Activated T-helper 2 cell treated with anti-CD3 and anti-CD28 coated beads, Interferon-gamma antibody, Interleukin-2, Interleukin-4, amounts not matched to agents 10 μg/mL and 5 μg/mL and 100 μg/mL, durations not matched to agents 14 hours and 24 hours and 36 hours (primary cell): Measurements from ENCODE around the gene ZNF440. TPM values are rescaled to one million over a fixed set of nuclear protein-coding genes. Genes with fewer than 3 reads are reported as not detected.
A peak's percentile ranks its signal among the peaks of the same experiment; 100 is the strongest.
"Not testable (repeated sequence)": the region's sequence is repeated elsewhere in the genome, so short reads cannot be mapped to it uniquely, and the experiment has no call there.

Source experiments
- DNase-seq: peaks from one replicate; pipeline ENCODE4 v3.0.0; 2021; ENCODE audit warnings: low spot score
- H3K27ac Mint-ChIP-seq: one replicate; pipeline ENCODE4 v1.8.0; 2021; ENCODE audit warnings: mixed read lengths
- H3K27me3 Mint-ChIP-seq: one replicate; pipeline ENCODE4 v1.8.0; 2021; ENCODE audit warnings: low read depth, mixed read lengths
- H3K36me3 Mint-ChIP-seq: one replicate; pipeline ENCODE4 v1.8.0; 2021; ENCODE audit warnings: low read depth, mixed read lengths
- H3K4me1 Mint-ChIP-seq: one replicate; pipeline ENCODE4 v1.8.0; 2021; ENCODE audit warnings: low read depth, mixed read lengths
- H3K4me3 Mint-ChIP-seq: one replicate; pipeline ENCODE4 v1.8.0; 2021; ENCODE audit warnings: low read depth, mild to moderate bottlenecking, moderate library complexity, mixed read lengths
- H3K9me3 Mint-ChIP-seq: one replicate; pipeline ENCODE4 v1.8.0; 2021; ENCODE audit warnings: mixed read lengths
- intact Hi-C: fragments of 100-400 bp; cut with micrococcal nuclease; formaldehyde crosslinking; loops from one replicate; pipeline ENCODE4 v1.15.1; 2023
- total RNA-seq: library from RNA; stranded (reverse); gene quantifications from 2 replicates; pipeline ENCODE4 v1.2.3, GENCODE V29; 2022

The ZNF440 gene
- total RNA-seq, 1 donor from 2014 or later: 11.0 TPM

GRCh38 chr19:11797491-11797890 lies 16.6 kb upstream of the ZNF440 start:
- Mint-ChIP-seq H3K4me1 (peaks cover 9% of the 10 kb centered on the region), H3K27me3 (peaks cover 4% of the 10 kb centered on the region), H3K4me3 (peak overlapping the region; percentile 59), H3K9me3 (peaks cover 11% of the 10 kb centered on the region), H3K36me3 (no peaks in the 10 kb centered on the region), H3K27ac (no peak overlapping the region)
- intact Hi-C loops: loop anchor here (1.0 kb wide), 2 partner anchors 127 to 344 kb away; no protein-coding TSS in a partner anchor
- peak; percentile 68 for DNase-seq

- peak within 1 kb of the TSS; percentile 62 for H3K27ac Mint-ChIP-seq
- H3K27me3 Mint-ChIP-seq: peaks cover 4% of the 10 kb centered on the region
- peak within 1 kb of the TSS; percentile 85 for H3K4me3 Mint-ChIP-seq
- H3K4me1 Mint-ChIP-seq: peaks cover 9% of the 10 kb centered on the region
- peak; percentile 80 for DNase-seq
- H3K36me3 Mint-ChIP-seq: peaks cover 3% of the 10 kb centered on the region
- H3K9me3 Mint-ChIP-seq: peaks cover 13% of the 10 kb centered on the region
- intact Hi-C loops: loop anchor here (1.0 to 2.0 kb wide), 4 partner anchors 14 to 190 kb away; partner anchors contain the start of genes ZNF439 and ZNF441
These were observed 15.4 kb upstream of the ZNF440 start, which contains the start of gene ZNF491 for GRCh38 chr19:11798391-11799330. Gene ZNF491 (plus strand): TSS chr19:11798523. CDS start chr19:11805954, 7,431 bp downstream.

GRCh38 chr19:11806354-11807098 lies 7.5 kb upstream of the ZNF440 start:
- no peak overlapping the region for H3K27ac Mint-ChIP-seq

GRCh38 chr19:11807099-11807380 lies 7.0 kb upstream of the ZNF440 start:
- H3K36me3 Mint-ChIP-seq: peaks cover 26% of the 10 kb centered on the region
- H3K9me3 Mint-ChIP-seq: peaks cover 55% of the 10 kb centered on the region
- no peak overlapping the region for H3K27ac Mint-ChIP-seq
- no peaks in the 10 kb centered on the region for H3K27me3 Mint-ChIP-seq
- no peak for DNase-seq
- H3K4me1 Mint-ChIP-seq: no peaks in the 10 kb centered on the region
- no peak overlapping the region for H3K4me3 Mint-ChIP-seq
- intact Hi-C loops: no loop called here

More at GRCh38 chr19:11806354-11807098, 7.5 kb upstream of the ZNF440 start:
- intact Hi-C loops: no loop called here
- Mint-ChIP-seq H3K36me3 (peaks cover 26% of the 10 kb centered on the region), H3K4me3 (no peak overlapping the region), H3K4me1 (no peaks in the 10 kb centered on the region), H3K9me3 (peaks cover 55% of the 10 kb centered on the region), H3K27me3 (no peaks in the 10 kb centered on the region)
- DNase-seq: no peak

- intact Hi-C loops: loop anchor here (2.0 to 5.0 kb wide), 3 partner anchors 47 to 329 kb away; partner anchors contain the start of genes ZNF20 and ZNF441
- H3K9me3 Mint-ChIP-seq: peaks cover 38% of the 10 kb centered on the region
These were observed 407 bp upstream of the ZNF440 start for GRCh38 chr19:11813703-11814028.

GRCh38 chr19:11814700-11815035 lies 595 bp downstream of the ZNF440 start:
- no peak overlapping the region for H3K27ac Mint-ChIP-seq
- intact Hi-C loops: loop anchor here (5.0 kb wide), 2 partner anchors 173 to 328 kb away; partner anchors contain the start of gene ZNF20

More at GRCh38 chr19:11813703-11814028, 407 bp upstream of the ZNF440 start:
- H3K36me3 Mint-ChIP-seq: peaks cover 48% of the 10 kb centered on the region
- H3K4me1 Mint-ChIP-seq: peaks cover 14% of the 10 kb centered on the region
- H3K27me3 Mint-ChIP-seq: no peaks in the 10 kb centered on the region
- peak overlapping the region; percentile 71 for H3K27ac Mint-ChIP-seq
- peak; percentile 9 for DNase-seq
- H3K4me3 Mint-ChIP-seq: peak overlapping the region; percentile 88

GRCh38 chr19:11821474-11822109 lies 7.5 kb downstream of the ZNF440 start:
- Mint-ChIP-seq H3K4me3 (no peak overlapping the region), H3K36me3 (peaks cover 79% of the 10 kb centered on the region), H3K9me3 (peaks cover 58% of the 10 kb centered on the region), H3K27me3 (no peaks in the 10 kb centered on the region), H3K4me1 (no peaks in the 10 kb centered on the region), H3K27ac (no peak overlapping the region)
- no peak for DNase-seq
- intact Hi-C loops: no loop called here

More at GRCh38 chr19:11814700-11815035, 595 bp downstream of the ZNF440 start:
- peaks cover 14% of the 10 kb centered on the region for H3K4me1 Mint-ChIP-seq
- peaks cover 34% of the 10 kb centered on the region for H3K9me3 Mint-ChIP-seq
- H3K27me3 Mint-ChIP-seq: no peaks in the 10 kb centered on the region
- peaks cover 54% of the 10 kb centered on the region for H3K36me3 Mint-ChIP-seq
- DNase-seq: no peak
- H3K4me3 Mint-ChIP-seq: peak overlapping the region; percentile 80

GRCh38 chr19:11828957-11829876 lies 15.1 kb downstream of the ZNF440 start:
- H3K36me3 Mint-ChIP-seq: peaks cover 86% of the 10 kb centered on the region
- H3K27me3 Mint-ChIP-seq, H3K4me1 Mint-ChIP-seq, DNase-seq, intact Hi-C loops, H3K27ac Mint-ChIP-seq, H3K4me3 Mint-ChIP-seq: not testable (repeated sequence)
- peaks cover 83% of the 10 kb centered on the region for H3K9me3 Mint-ChIP-seq

- intact Hi-C loops: no loop called here
- Mint-ChIP-seq H3K36me3 (peaks cover 70% of the 10 kb centered on the region), H3K4me1 (no peaks in the 10 kb centered on the region), H3K27me3 (no peaks in the 10 kb centered on the region), H3K9me3 (peaks cover 74% of the 10 kb centered on the region), H3K4me3 (no peak overlapping the region), H3K27ac (no peak overlapping the region)
- DNase-seq: no peak
These were observed 18.3 kb downstream of the ZNF440 start for GRCh38 chr19:11832253-11832912.

- no peaks in the 10 kb centered on the region for H3K4me1 Mint-ChIP-seq
- DNase-seq: no peak
- H3K4me3 Mint-ChIP-seq: no peak overlapping the region
- H3K36me3 Mint-ChIP-seq: peaks cover 58% of the 10 kb centered on the region
- intact Hi-C loops: no loop called here
- peaks cover 68% of the 10 kb centered on the region for H3K9me3 Mint-ChIP-seq
- H3K27me3 Mint-ChIP-seq: no peaks in the 10 kb centered on the region
- H3K27ac Mint-ChIP-seq: no peak overlapping the region
These were observed 19.5 kb downstream of the ZNF440 start for GRCh38 chr19:11833541-11833940.

- H3K27ac Mint-ChIP-seq, H3K4me3 Mint-ChIP-seq, DNase-seq, intact Hi-C loops, H3K4me1 Mint-ChIP-seq, H3K27me3 Mint-ChIP-seq: not testable (repeated sequence)
- Mint-ChIP-seq H3K36me3 (peaks cover 38% of the 10 kb centered on the region), H3K9me3 (peaks cover 65% of the 10 kb centered on the region)
These were observed 21.6 kb downstream of the ZNF440 start for GRCh38 chr19:11835626-11836066.
